ENCODE measurements around the gene KDM8. TPM values are rescaled to one million over a fixed set of nuclear protein-coding genes. Genes with fewer than 3 reads are reported as not detected.

The KDM8 gene
- total and polyA plus RNA-seq, 4 donors: 4.6 to 198 (median 97.7) TPM

DNA sequence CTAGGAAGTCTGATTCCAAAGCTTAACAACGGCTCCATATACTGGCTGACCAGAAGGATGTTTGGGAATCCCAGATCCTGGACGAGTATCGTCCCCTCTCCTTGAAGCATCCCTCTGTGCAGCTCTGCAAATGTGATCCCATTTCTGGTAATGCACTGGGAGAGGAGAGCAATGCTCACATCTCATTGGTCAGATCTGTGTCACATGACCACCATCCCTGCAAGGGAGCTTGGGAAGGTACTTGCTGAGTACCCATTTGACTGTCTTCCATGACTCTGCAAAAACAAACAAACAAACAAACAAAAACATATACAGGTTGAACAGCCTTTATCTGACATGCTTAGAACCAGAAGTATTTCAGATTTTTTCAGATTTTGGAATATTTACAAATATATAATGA, 41.9 kb upstream of the KDM8 start:
- no peaks in the 10 kb centered on the region for H3K27me3 ChIP-seq (ENCODE audit: control insufficient read depth in 4 of 4, insufficient read depth in 4 of 4, low read length in 3 of 4)
- H3K9ac ChIP-seq (ENCODE audit: low read depth in 1 of 2, low read length in 2 of 2): no peak overlapping the region
- no peaks in the 10 kb centered on the region for H3K36me3 ChIP-seq (ENCODE audit: control insufficient read depth in 4 of 4, insufficient read depth in 3 of 4, low read depth in 1 of 4, low read length in 3 of 4)
- no peaks in the 10 kb centered on the region for H3K4me1 ChIP-seq (ENCODE audit: control insufficient read depth in 4 of 4, insufficient read depth in 4 of 4, low read length in 3 of 4)
- TF ChIP-seq SP1 (IDR thresholded peaks at IDR 0.05) (no peak), REST (IDR thresholded peaks at IDR 0.05) (no peak), RAD21 (IDR thresholded peaks at IDR 0.05) (no peak), MAX (IDR thresholded peaks at IDR 0.05) (no peak), HNF4G (IDR thresholded peaks at IDR 0.05) (no peak), NR2F2 (IDR thresholded peaks at IDR 0.05) (no peak), ZBTB33 (IDR thresholded peaks at IDR 0.05) (no peak), RXRA (IDR thresholded peaks at IDR 0.05) (no peak), CTCF (IDR thresholded peaks at IDR 0.05; ENCODE audit: low read depth, low read length, missing input control) (no peak), GABPA (IDR thresholded peaks at IDR 0.05 in 1 of 2, conservative IDR thresholded peaks at IDR 0.05 in 1 of 2) (no peak), FOXA1 (IDR thresholded peaks at IDR 0.05) (no peak), EGR1 (IDR thresholded peaks at IDR 0.05; ENCODE audit: low read depth in 2 of 2) (no peak), HNF4A (conservative IDR thresholded peaks at IDR 0.05) (no peak), JUND (IDR thresholded peaks at IDR 0.05) (no peak)
- TF ChIP-seq, protein P1, sequence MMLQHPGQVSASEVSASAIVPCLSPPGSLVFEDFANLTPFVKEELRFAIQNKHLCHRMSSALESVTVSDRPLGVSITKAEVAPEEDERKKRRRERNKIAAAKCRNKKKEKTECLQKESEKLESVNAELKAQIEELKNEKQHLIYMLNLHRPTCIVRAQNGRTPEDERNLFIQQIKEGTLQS (IDR thresholded peaks at IDR 0.05): no peak
- WGBS: 77% methylated on average over 3 of the region's 3 CpGs
- DNase-seq (ENCODE audit: low spot score): no peak
- H3K4me3 ChIP-seq (ENCODE audit: low read depth in 1 of 3, low read length in 3 of 3): no peak overlapping the region
- peaks cover 0 to 7% (median 5%) of the 10 kb centered on the region in 4 donors for H3K9me3 ChIP-seq (ENCODE audit: control insufficient read depth in 4 of 4, low read length in 3 of 4)
- no peak overlapping the region for H3K27ac ChIP-seq (ENCODE audit: low read depth in 1 of 2, low read length in 2 of 2)

DNA sequence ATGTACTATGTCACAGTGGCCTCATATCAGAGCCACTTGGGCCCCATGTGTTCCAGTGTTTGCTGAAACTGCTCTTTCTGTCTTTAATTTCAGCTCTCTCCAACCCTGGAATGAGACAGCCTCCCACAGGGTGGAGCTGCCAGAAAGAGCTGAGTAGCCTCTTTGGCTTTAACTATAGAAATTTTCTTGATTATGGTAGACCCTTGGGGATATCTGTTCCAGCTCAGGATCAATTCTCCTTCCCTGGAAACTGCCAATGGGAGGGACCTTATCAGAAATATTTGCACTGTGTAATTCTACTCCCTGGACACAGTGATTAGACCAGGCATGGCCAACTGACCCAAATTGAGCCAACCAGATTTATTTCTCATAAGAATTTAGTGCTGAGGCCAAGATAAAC, 39.0 kb upstream of the KDM8 start:
- H3K4me3 ChIP-seq (ENCODE audit: low read depth in 1 of 3, low read length in 3 of 3): no peak overlapping the region
- no peaks in the 10 kb centered on the region for H3K27me3 ChIP-seq (ENCODE audit: control insufficient read depth in 4 of 4, insufficient read depth in 4 of 4, low read length in 3 of 4)
- no peak overlapping the region for H3K9ac ChIP-seq (ENCODE audit: low read depth in 1 of 2, low read length in 2 of 2)
- no peak for DNase-seq (ENCODE audit: low spot score)
- H3K4me1 ChIP-seq (ENCODE audit: control insufficient read depth in 4 of 4, insufficient read depth in 4 of 4, low read length in 3 of 4): no peaks in the 10 kb centered on the region
- peaks cover 0 to 7% (median 5%) of the 10 kb centered on the region in 4 donors for H3K9me3 ChIP-seq (ENCODE audit: control insufficient read depth in 4 of 4, low read length in 3 of 4)
- no peak overlapping the region for H3K27ac ChIP-seq (ENCODE audit: low read depth in 1 of 2, low read length in 2 of 2)
- H3K36me3 ChIP-seq (ENCODE audit: control insufficient read depth in 4 of 4, insufficient read depth in 3 of 4, low read depth in 1 of 4, low read length in 3 of 4): no peaks in the 10 kb centered on the region
- TF ChIP-seq FOXA1 (IDR thresholded peaks at IDR 0.05) (no peak), HNF4G (IDR thresholded peaks at IDR 0.05) (no peak), RXRA (IDR thresholded peaks at IDR 0.05) (no peak), SP1 (IDR thresholded peaks at IDR 0.05) (no peak), TAF1 (conservative IDR thresholded peaks at IDR 0.05) (no peak), RAD21 (IDR thresholded peaks at IDR 0.05) (no peak), GABPA (IDR thresholded peaks at IDR 0.05 in 1 of 2, conservative IDR thresholded peaks at IDR 0.05 in 1 of 2) (no peak), CTCF (IDR thresholded peaks at IDR 0.05; ENCODE audit: low read depth, low read length, missing input control) (no peak), JUND (IDR thresholded peaks at IDR 0.05) (no peak), NR2F2 (IDR thresholded peaks at IDR 0.05) (no peak), FOXA2 (IDR thresholded peaks at IDR 0.05) (no peak), ZBTB33 (IDR thresholded peaks at IDR 0.05) (no peak), MAX (IDR thresholded peaks at IDR 0.05) (no peak), HNF4A (conservative IDR thresholded peaks at IDR 0.05) (no peak), EGR1 (IDR thresholded peaks at IDR 0.05; ENCODE audit: low read depth in 2 of 2) (no peak)
